NCI-H446 (cell line): ENCODE results near the gene GJD4.

Experiments
- DNase-seq, 2 experiments: peaks; one replicate each; lab custom pipeline; 2025; lab: John Stamatoyannopoulos, UW

The GJD4 gene

DNA sequence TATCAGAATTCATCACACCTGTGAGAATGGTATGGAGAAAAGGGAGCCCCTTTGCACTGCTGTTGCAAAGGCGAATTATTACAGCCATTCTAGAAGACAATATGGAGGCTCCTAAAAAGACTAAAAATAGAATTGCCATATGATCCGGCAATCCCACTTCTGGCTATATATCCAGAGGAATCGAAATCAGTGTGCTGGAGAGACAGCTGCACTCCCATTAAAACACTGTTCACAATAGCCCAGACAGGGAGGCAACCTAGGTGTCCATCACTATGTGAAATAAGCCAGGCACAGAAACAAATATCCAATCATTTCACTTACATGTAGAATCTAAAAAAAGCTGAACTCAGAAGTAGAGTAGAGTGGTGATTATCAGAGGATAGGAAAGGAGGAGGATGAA lies 26.0 kb upstream of the GJD4 start:
- no peak for DNase-seq

- no peak for DNase-seq
Measured at GRCh38 chr10:35579726-35580422, 25.3 kb upstream of the GJD4 start.

GRCh38 chr10:35580423-35580770 lies 24.7 kb upstream of the GJD4 start:
- no peak for DNase-seq

DNA sequence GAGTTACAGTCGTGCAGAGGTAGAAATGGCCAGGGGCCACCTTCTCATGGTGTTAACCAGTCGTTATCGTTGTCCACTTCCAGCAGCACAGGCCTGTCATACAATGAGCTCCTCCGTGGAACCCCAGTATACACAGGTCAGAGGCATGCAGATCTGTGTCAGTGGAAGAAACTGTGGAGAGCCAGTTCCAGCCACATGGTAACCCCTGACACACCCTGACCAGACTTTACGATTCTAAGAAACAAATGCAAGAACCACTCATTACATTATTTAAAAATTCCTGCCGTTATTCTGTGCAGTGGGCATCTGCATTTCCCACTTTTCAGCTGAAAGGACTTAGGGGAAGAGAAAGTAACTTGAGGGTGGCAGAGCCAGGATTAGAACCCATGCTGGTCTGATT lies 23.5 kb upstream of the GJD4 start:
- no peak for DNase-seq

- DNase-seq = no peak
Measured at GRCh38 chr10:35584946-35585345, 20.2 kb upstream of the GJD4 start.

DNA sequence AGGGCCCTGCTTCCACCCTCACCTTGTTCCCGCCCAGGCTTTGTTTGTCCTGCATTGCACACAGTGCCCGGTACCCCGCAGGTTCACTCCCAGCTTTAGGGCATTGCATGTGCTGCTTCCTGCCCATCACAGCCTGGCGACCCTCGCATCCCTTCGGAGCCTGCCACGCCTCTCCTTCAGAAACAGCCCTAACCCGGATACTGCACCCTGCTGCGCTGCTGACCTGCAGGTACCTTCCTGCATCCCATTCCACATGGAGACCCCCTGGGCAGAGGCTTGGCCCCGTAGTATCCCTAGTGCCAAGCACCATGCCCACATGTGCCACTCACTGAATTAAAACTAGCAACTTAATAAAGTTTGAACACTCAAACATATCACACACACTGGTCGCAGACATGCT lies 19.8 kb upstream of the GJD4 start:
- no peak for DNase-seq

DNA sequence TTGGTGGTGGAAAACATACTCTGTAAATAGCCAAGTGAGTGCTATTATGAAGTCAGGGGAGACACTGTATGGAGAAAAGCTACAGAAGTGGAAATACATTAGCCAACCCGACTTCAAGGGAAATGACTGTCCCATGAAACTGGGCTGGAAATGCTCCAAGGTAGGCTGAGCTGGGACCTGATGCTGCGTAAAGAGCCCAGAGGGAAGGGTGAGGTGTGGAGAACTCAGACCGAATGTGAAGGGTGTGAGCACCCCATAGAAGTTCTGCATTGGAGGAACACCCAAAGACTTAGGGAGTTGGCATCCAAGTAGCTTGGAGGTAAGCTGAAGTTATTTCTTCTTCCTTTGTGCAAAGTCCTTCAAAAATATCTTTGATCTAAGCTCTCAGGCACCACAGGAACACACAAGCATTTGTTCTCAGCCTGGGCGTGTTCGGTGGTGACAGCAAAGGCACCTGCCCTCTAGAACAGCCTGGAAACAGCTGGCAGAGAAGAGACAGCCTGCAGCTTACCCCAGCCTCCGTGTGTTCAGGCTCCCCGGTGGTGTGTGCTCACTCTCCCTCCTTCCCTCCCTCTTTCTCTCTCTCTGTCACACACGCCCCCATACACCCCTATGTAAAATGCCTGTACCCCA lies 19.1 kb upstream of the GJD4 start:
- no peak for DNase-seq

DNA sequence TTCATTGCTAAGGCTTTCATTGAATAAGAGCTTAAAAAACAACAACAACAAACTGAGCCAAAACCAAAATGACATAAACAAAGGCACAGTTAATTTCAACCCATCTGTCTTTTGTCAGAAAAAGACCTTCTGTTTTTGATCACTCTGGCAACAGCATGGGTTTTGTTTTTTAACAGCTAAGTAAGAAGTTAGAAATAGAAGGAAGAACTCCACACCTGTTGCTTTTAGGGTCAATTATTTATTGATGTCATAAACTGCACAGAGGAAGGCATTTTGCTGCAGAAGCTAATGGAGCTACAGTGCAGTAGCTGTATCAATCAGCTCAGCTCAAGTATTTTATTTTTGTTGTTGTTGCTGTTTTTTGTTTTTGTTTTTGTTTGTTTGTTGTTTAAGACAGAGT lies 16.3 kb upstream of the GJD4 start:
- no peak for DNase-seq

DNA sequence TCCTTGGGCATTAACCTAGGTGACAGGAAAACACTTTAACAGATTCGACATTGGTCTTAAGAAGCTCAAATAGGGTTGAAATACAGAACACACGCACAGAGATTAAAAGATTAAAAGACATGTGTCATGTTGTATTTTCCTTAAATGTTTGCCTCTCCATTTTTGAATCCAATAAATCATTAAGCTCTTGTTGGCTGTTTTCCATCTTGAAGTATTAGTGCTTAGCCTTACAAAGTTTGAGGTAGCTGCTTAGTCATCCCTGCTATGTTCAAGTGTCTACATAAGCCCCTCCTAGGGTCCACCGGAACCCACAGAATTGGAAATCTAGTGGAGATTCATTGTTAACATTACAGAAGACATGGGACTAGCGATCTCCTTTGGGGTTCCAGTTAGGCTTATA lies 12.7 kb upstream of the GJD4 start:
- DNase-seq = no peak

GRCh38 chr10:35594115-35595079 lies 10.7 kb upstream of the GJD4 start:
- DNase-seq = no peak

DNA sequence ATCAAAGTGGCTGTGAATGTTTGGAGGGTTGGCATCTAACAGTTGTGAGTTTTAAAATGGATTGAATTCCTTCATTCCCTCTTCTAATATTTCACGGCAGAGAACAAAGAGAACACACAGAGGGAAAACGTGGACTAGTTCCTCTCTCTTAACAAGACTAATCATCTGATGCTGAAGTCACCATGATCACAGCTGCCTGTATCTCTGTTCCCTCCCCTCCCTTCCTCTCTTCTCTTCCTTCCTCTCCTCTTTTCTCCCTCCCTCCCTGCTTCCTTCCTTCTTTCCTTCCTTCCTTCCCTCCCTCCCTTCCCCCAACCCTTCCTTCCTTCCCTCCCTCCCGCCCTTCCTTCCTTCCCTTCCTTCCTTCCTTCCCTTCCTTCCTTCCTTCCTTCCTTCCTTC lies 10.0 kb upstream of the GJD4 start:
- DNase-seq = no peak

- no peak for DNase-seq
Measured at GRCh38 chr10:35598379-35598778, 6.8 kb upstream of the GJD4 start.

DNA sequence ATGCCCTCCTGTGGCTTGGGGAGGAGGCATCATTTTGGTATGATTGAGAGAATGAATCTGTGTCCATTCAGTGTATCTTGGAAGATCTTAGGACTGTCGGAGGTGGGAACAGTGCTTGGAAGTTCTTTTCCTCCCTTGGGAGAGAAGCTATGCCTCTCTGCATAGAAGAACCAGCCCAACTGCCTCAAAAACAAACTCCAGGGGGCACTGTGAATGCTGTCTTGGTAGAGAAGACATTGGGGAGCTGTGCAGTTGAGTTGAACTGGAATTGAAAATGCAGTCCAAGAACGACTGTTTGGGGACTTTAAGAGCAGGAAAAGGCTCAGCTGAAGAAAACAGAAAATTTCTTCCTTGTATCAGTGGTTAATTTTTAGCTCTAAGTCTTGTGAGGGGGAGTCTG lies 4.9 kb upstream of the GJD4 start:
- peak in 1 of 2 experiments; percentile 5 for DNase-seq

DNA sequence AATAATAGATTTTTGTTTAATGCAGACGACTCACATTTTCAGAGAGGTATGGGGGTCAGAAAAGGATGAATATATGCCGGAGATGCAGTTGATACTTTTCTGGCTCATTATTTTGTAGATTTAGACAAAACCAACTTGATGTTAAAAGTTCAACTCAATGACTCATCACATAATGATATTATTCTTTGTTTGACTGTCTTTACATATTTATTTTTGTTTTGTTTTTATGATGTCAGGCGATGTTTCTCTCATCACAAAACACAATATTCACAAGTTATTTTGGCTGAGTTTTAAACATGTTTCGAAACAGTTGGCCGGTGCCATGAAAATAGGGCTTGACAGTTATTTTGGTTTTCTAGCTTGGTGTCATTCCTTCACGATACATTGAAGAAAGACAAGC lies 1.3 kb downstream of the GJD4 start:
- no peak for DNase-seq

DNA sequence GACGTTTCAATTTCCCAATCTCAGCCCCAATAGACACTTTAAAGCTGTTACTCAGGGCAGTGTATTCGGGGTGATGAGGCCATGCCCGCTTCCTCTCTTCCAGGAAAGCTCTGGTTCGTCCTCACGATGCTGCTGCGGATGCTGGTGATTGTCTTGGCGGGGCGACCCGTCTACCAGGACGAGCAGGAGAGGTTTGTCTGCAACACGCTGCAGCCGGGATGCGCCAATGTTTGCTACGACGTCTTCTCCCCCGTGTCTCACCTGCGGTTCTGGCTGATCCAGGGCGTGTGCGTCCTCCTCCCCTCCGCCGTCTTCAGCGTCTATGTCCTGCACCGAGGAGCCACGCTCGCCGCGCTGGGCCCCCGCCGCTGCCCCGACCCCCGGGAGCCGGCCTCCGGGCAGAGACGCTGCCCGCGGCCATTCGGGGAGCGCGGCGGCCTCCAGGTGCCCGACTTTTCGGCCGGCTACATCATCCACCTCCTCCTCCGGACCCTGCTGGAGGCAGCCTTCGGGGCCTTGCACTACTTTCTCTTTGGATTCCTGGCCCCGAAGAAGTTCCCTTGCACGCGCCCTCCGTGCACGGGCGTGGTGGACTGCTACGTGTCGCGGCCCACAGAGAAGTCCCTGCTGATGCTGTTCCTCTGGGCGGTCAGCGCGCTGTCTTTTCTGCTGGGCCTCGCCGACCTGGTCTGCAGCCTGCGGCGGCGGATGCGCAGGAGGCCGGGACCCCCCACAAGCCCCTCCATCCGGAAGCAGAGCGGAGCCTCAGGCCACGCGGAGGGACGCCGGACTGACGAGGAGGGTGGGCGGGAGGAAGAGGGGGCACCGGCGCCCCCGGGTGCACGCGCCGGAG lies 2.6 kb downstream of the GJD4 start:
- no peak for DNase-seq

GRCh38 chr10:35608328-35608672 lies 3.2 kb downstream of the GJD4 start:
- no peak for DNase-seq

- DNase-seq = no peak
Measured at GRCh38 chr10:35611750-35612149, 6.6 kb downstream of the GJD4 start.

DNA sequence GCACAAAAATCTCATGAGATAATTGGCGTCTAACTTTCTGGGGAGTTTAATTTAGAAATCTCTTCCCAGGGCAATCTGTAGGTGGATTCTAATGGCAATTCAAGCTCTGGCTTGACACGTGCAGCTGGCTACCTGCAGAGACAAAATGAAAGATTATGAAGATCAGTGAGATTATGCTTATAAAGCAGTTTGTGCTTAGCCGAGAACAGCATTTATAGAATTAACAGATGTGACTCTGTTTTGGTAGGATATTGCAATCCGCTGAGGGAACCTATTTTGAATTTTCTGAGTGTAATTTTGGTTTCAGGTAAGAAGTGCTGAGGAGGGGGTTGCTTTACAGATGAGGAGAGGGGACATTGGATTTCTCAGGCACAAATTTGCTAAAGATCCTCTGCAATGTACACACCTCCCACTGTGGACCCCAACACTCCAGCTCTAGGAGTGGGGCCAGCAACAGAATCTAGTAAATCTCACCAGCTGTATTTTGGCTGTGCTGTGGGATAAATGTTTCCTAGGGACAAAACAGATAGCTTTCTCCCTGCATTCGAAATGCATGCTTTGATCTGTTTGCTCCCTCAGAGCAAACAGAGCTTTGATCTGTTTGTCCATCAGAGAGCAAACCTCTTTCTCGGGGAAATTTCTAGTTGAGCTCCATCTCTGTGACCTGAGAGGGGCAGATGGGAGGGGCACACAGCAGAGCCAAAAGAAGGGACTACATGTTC lies 7.4 kb downstream of the GJD4 start:
- DNase-seq = no peak

DNA sequence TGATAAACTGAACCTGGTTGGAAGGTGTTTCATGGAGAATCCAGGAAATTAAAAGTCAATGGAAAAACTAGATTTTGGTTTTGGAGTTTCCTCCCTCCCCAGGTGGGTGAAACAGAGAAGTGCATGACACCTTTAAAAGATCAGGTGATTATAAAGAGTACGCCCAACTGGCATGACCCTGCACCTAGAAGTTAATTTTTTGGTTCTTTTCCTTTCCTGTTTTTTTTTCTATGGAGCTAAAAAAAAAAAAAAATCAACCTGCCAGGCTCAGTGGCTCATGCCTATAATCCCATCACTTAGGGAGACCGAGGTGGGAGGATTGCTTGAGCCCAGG lies 7.9 kb downstream of the GJD4 start:
- DNase-seq = no peak

GRCh38 chr10:35613597-35614226 lies 8.6 kb downstream of the GJD4 start:
- peak in 1 of 2 experiments; percentile 36 for DNase-seq

- DNase-seq = no peak
Measured at GRCh38 chr10:35614312-35614711, 9.2 kb downstream of the GJD4 start.
